Measurements from ENCODE around the gene PYM1. TPM values are rescaled to one million over a fixed set of nuclear protein-coding genes. Genes with fewer than 3 reads are reported as not detected.
A peak's percentile ranks its signal among the peaks of the same experiment; 100 is the strongest.

Gene PYM1
- polyA plus RNA-seq, 2 of the 4 experiments (the other 2 are of a cell fraction) = 30.4 to 49.5 TPM

- Histone ChIP-seq H3K4me3 (peak within 1 kb of the TSS; percentile 93), H3K4me1 (peaks cover 20% of the 10 kb centered on the region; the same call in 2 of the 3 replicates), H3K4me2 (peak within 1 kb of the TSS; percentile 88), H3K9me3 (no peaks in the 10 kb centered on the region), H3K27ac (peak within 1 kb of the TSS; percentile 94 to 95)
- DNase-seq (ENCODE audit: low read depth in 1 of 2, low spot score in 1 of 2) (peak; percentile 98 to 100), ATAC-seq (peak; percentile 95 to 96), FAIRE-seq (peak; percentile 98)
- POLR2A ChIA-PET = interaction anchor here (0.6 to 1.8 kb wide), 17 partner anchors 9 to 244 kb away, joined by 3 to 8 read pairs (median 4); partner anchors contain the start of genes CD63, ESYT1, PA2G4 and PYM1
- CTCF ChIA-PET = interaction anchor here (0.6 to 2.9 kb wide), 16 partner anchors 8 to 235 kb away, joined by 3 to 15 read pairs (median 6); partner anchors contain the start of gene SUOX
- 1% methylated on average over 38 of the region's 39 CpGs for WGBS (ENCODE audit: missing lambda C conversion rate)
- TF ChIP-seq JUN (IDR thresholded peaks at IDR 0.05) = peak in 1 of 2 experiments; percentile 71; a peak in 2 of 5 replicates
- peak; percentile 68 for TF ChIP-seq USF2 (IDR thresholded peaks at IDR 0.05)
- no peak for TF ChIP-seq ZSCAN20 (CRISPR knock-in tag; IDR thresholded peaks at IDR 0.05)
- TF ChIP-seq CTCF (IDR thresholded peaks at IDR 0.05) = no peak
- 0 out of 2 replicates have a peak, but pooled peaks have one; percentile 28 for TF ChIP-seq GATA3 (IDR thresholded peaks at IDR 0.05; ENCODE audit: borderline replicate concordance)
- no peak for TF ChIP-seq FOSL2 (IDR thresholded peaks at IDR 0.05)
- peak; percentile 76 for TF ChIP-seq FOSL2 (CRISPR knock-in tag; IDR thresholded peaks at IDR 0.05)
- TF ChIP-seq HOXA7 (CRISPR knock-in tag; IDR thresholded peaks at IDR 0.05) = no peak
- TF ChIP-seq POLR2A (IDR thresholded peaks at IDR 0.05; ENCODE audit: low read length) = peak; percentile 84
- TF ChIP-seq PHF8 (IDR thresholded peaks at IDR 0.05; ENCODE audit: borderline replicate concordance, low read depth) = peak; percentile 92
- 0 out of 2 replicates have a peak, but pooled peaks have one; percentile 46 for TF ChIP-seq RFX5 (IDR thresholded peaks at IDR 0.05)
- no peak for TF ChIP-seq NFE2L2 (conservative IDR thresholded peaks at IDR 0.05; ENCODE audit: low read length)
- TF ChIP-seq HDAC2 (IDR thresholded peaks at IDR 0.05) = no peak
- 0 out of 3 replicates have a peak, but pooled peaks have one; percentile 35 for TF ChIP-seq BCL3 (IDR thresholded peaks at IDR 0.05)
- peak; percentile 67 for TF ChIP-seq CHD2 (IDR thresholded peaks at IDR 0.05; ENCODE audit: low read length, partially characterized antibody)
- TF ChIP-seq PBX3 (IDR thresholded peaks at IDR 0.05) = peak; percentile 100
- TF ChIP-seq ESRRA (IDR thresholded peaks at IDR 0.05; ENCODE audit: borderline replicate concordance, low read length) = no peak
These were observed 46.1 kb upstream of the PYM1 start, which contains the start of gene RAB5B for GRCh38 chr12:55973599-55974307. Gene RAB5B (plus strand): TSS chr12:55974078. CDS start chr12:55986961, 12,883 bp downstream.

GRCh38 chr12:55972911-55973598 is 45.4 kb upstream of the PYM1 start:
- peak in 1 of 2 experiments; percentile 15; a peak in 1 of 6 replicates for ATAC-seq
- ChIA-PET CTCF (interaction anchor here (1.0 to 2.9 kb wide), 12 partner anchors 12 to 234 kb away, joined by 3 to 15 read pairs (median 6); no protein-coding TSS in a partner anchor), POLR2A (interaction anchor here (0.7 to 1.8 kb wide), 13 partner anchors 9 to 244 kb away, joined by 3 to 8 read pairs (median 4); partner anchors contain the start of genes CD63, ESYT1, PA2G4 and PYM1)
- H3K9me3 ChIP-seq = no peaks in the 10 kb centered on the region
- H3K27ac ChIP-seq = peak overlapping the region; percentile 69 to 83
- H3K4me3 ChIP-seq = peak overlapping the region; percentile 62
- TF ChIP-seq TP53 (CRISPR knock-in tag; IDR thresholded peaks at IDR 0.05) (0 out of 2 replicates have a peak, but pooled peaks have one; percentile 18), REST (IDR thresholded peaks at IDR 0.05) (no peak), MAFK (IDR thresholded peaks at IDR 0.05; ENCODE audit: partially characterized antibody) (peak; percentile 66), POLR2A (IDR thresholded peaks at IDR 0.05; ENCODE audit: low read length) (peak; percentile 23; the same call in 1 of the 2 replicates)
- no peak for FAIRE-seq
- DNase-seq (ENCODE audit: low read depth in 1 of 2, low spot score in 1 of 2) = no peak
- peak overlapping the region; percentile 88 for H3K4me2 ChIP-seq
- 6% methylated on average over 18 of the region's 18 CpGs for WGBS (ENCODE audit: missing lambda C conversion rate)
- H3K4me1 ChIP-seq = peaks cover 23% of the 10 kb centered on the region; the same call in 2 of the 3 replicates

Measured in A549 (cell line).